GM18870 (cell line): ENCODE results near the gene SUSD6.

ENCODE experiments used
- ATAC-seq: cut with Tn5 transposase; IDR thresholded peaks from one replicate; pipeline ENCODE4 v1.9.1; 2021; ENCODE audit warnings: moderate library complexity; ENCODE audit not compliant: unreplicated experiment

SUSD6 gene

GRCh38 chr14:69611172-69612013 lies at the start of gene SUSD6:
SUSD6 (plus strand) TSS chr14:69611596; CDS start chr14:69658593, 46,997 bp downstream.
- ATAC-seq, result no peak

- no peak for ATAC-seq
These were observed 49.5 kb upstream of the SUSD6 start for GRCh38 chr14:69561893-69562292.

- no peak for ATAC-seq
These were observed 43.8 kb upstream of the SUSD6 start for GRCh38 chr14:69567563-69567962.

GRCh38 chr14:69569859-69570258 lies 41.5 kb upstream of the SUSD6 start:
- no peak for ATAC-seq

- ATAC-seq, result no peak
These were observed 40.5 kb upstream of the SUSD6 start for GRCh38 chr14:69570836-69571330.

GRCh38 chr14:69571449-69572029 lies 39.9 kb upstream of the SUSD6 start:
- ATAC-seq, result no peak

GRCh38 chr14:69572030-69572840 lies 39.2 kb upstream of the SUSD6 start:
- no peak for ATAC-seq

- ATAC-seq, result no peak
These were observed 38.6 kb upstream of the SUSD6 start for GRCh38 chr14:69572841-69573135.

- ATAC-seq, result no peak
These were observed 38.1 kb upstream of the SUSD6 start for GRCh38 chr14:69573205-69573830.

GRCh38 chr14:69573831-69574262 lies 37.5 kb upstream of the SUSD6 start:
- no peak for ATAC-seq

- ATAC-seq, result no peak
These were observed 37.0 kb upstream of the SUSD6 start, which contains the start of gene CCDC177 for GRCh38 chr14:69574263-69574953. CCDC177 (minus strand) TSS chr14:69574871; CDS start chr14:69573622, 1,249 bp downstream.

GRCh38 chr14:69574954-69575295 lies 36.5 kb upstream of the SUSD6 start:
- ATAC-seq, result no peak

- ATAC-seq, result no peak
These were observed 31.9 kb upstream of the SUSD6 start for GRCh38 chr14:69579476-69579875.

- no peak for ATAC-seq
These were observed 31.3 kb upstream of the SUSD6 start for GRCh38 chr14:69580009-69580577.

- no peak for ATAC-seq
These were observed 30.0 kb upstream of the SUSD6 start for GRCh38 chr14:69581316-69581935.

- no peak for ATAC-seq
These were observed 29.2 kb upstream of the SUSD6 start for GRCh38 chr14:69582212-69582611.

GRCh38 chr14:69582829-69583228 lies 28.6 kb upstream of the SUSD6 start:
- no peak for ATAC-seq

GRCh38 chr14:69584389-69584788 lies 27.0 kb upstream of the SUSD6 start:
- no peak for ATAC-seq

GRCh38 chr14:69586404-69586803 lies 25.0 kb upstream of the SUSD6 start:
- no peak for ATAC-seq

- no peak for ATAC-seq
These were observed 24.0 kb upstream of the SUSD6 start for GRCh38 chr14:69587389-69587788.
